ENCODE results near the gene FAM120A.

FAM120A gene

DNA sequence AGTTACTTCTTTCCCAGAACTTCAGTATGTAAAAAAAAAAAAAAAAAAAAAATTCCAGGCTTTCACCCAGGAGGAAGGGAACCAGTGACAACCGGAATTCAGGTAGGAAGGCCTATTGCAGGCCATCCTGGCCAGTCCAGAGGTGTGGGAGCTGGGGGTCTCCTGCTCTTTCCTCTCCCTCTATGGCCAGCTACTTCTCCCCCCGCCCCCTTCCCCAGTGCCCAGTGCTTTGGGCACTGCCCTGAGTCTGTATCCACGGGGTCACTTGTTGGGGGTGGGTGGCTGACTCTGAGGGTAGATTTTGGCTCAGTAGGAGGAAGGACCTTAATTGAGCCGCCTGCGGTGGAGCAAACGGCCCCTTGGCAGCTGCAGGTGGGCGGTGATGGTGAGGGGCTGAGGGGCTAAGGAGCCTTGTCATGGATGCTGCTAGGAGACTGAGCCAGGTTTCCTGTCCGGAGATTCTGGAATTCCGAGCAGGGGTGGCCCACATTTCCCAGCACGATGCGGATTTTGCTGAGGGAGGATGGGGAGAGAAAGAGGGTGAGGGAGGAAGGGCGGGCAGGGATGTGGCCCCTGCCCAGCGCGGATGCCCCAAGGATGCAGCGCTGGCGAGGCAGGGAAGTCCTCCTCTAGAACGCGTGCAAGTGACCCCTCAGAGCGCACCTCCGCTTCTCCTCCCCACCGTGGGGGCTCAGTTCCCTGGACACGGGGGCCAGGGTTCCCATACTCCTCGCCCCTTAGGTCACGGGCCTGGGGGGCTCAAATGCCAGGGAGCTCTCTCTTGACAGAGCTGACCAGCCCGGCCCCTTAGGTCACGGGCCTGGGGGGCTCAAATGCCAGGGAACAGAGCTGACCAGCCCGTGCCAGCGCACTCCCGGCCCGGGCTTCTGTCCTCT lies 123.7 kb downstream of the FAM120A start:
- peaks cover 17% of the 10 kb centered on the region for H3K27me3 ChIP-seq (ENCODE audit: control insufficient read depth, insufficient read depth, low read length, poor library complexity, severe bottlenecking)
- H3K4me3 ChIP-seq (ENCODE audit: insufficient read depth, low read depth, low read length): peak overlapping the region; percentile 64
- no peak overlapping the region for H3K27ac ChIP-seq (ENCODE audit: insufficient read depth, low read depth, low read length, poor library complexity, severe bottlenecking)
- no peaks in the 10 kb centered on the region for H3K9me3 ChIP-seq (ENCODE audit: control insufficient read depth, low read length)
- 20 to 21% methylated on average over 30 of the region's 30 CpGs for WGBS, 2 experiments
- no peaks in the 10 kb centered on the region for H3K36me3 ChIP-seq (ENCODE audit: control insufficient read depth, insufficient read depth, low read length)
- H3K4me1 ChIP-seq (ENCODE audit: control insufficient read depth, insufficient read depth, low read length): peaks cover 6% of the 10 kb centered on the region

DNA sequence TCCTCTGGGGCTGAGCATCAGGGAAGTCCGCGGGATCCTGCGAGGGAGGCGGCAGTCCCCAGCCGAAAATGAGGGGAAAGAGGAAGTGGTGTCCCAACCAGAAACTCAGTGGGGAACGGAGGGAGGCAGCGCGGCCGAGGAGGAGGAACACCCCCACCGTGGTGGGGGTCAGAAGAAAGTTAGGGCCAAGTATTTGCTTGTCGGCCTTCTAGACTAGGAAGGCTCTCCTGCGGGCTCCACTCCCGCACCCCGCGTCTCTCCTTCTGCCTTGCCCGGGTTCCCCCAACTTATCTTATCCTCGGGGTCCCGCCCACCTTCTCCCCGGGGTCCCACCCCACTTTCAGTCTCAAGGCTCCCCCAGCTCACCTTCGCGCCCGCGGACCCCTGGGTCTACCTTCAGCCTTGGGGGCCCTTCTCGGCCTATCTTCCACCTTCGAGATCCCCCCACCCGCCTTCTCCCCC lies 124.3 kb downstream of the FAM120A start:
- H3K36me3 ChIP-seq (ENCODE audit: control insufficient read depth, insufficient read depth, low read length): no peaks in the 10 kb centered on the region
- peak overlapping the region; percentile 64 for H3K4me3 ChIP-seq (ENCODE audit: insufficient read depth, low read depth, low read length)
- WGBS, 2 experiments: 0% methylated on average over 25 of the region's 26 CpGs
- peaks cover 17% of the 10 kb centered on the region for H3K27me3 ChIP-seq (ENCODE audit: control insufficient read depth, insufficient read depth, low read length, poor library complexity, severe bottlenecking)
- no peak overlapping the region for H3K27ac ChIP-seq (ENCODE audit: insufficient read depth, low read depth, low read length, poor library complexity, severe bottlenecking)
- H3K9me3 ChIP-seq (ENCODE audit: control insufficient read depth, low read length): no peaks in the 10 kb centered on the region
- H3K4me1 ChIP-seq (ENCODE audit: control insufficient read depth, insufficient read depth, low read length): peaks cover 9% of the 10 kb centered on the region

DNA sequence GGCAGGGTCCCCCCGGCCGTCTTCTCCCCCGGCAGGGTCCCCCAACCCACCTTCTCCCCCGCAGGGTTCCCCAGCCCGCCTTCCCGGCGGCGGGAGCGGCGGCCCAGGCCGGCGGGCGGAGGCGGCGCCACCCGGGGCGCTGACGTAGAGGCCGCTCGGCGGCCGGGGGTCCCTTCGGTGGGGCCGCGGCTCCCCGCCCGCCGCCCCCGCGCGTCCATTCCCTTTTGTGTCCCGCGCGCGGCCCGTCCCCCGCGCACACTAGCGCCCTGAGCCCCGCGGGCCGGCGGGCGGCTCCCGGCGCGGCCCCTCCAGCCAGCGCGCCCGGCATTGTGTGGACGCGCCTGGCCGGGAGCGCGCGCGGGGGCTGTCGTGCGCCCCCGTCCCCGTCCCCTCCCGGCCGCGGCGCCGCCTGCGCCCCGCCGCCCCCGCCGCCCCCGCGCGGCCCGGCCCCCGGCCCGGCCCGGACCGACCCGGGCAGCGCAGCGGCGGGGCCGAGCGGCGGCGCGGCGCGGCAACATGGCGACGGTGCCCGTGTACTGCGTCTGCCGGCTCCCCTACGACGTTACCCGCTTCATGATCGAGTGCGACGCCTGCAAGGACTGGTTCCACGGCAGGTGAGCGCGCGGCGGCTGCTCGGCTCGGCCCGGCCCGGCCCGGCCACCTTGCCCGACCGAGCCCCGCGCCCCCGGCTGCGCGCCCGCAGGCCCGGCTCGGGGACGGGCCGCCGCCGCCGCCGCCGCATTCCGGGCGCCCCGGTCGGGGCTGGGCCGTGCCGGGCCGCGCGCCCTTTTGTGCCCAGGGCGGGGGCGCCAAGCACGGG lies 125.0 kb downstream of the FAM120A start, which contains the start of gene PHF2:
Gene PHF2, plus strand, starts transcription at position 327 of the 820 bp plus-strand sequence. Its CDS starts 190 bp downstream, at position 517.
- peaks cover 9% of the 10 kb centered on the region for H3K4me1 ChIP-seq (ENCODE audit: control insufficient read depth, insufficient read depth, low read length)
- no peaks in the 10 kb centered on the region for H3K9me3 ChIP-seq (ENCODE audit: control insufficient read depth, low read length)
- 0% methylated on average over 137 to 138 of the region's 140 CpGs for WGBS, 2 experiments
- no peaks in the 10 kb centered on the region for H3K36me3 ChIP-seq (ENCODE audit: control insufficient read depth, insufficient read depth, low read length)
- no peak within 1 kb of the TSS for H3K27ac ChIP-seq (ENCODE audit: insufficient read depth, low read depth, low read length, poor library complexity, severe bottlenecking)
- H3K4me3 ChIP-seq (ENCODE audit: insufficient read depth, low read depth, low read length): peak within 1 kb of the TSS; percentile 64
- peaks cover 17% of the 10 kb centered on the region for H3K27me3 ChIP-seq (ENCODE audit: control insufficient read depth, insufficient read depth, low read length, poor library complexity, severe bottlenecking)

DNA sequence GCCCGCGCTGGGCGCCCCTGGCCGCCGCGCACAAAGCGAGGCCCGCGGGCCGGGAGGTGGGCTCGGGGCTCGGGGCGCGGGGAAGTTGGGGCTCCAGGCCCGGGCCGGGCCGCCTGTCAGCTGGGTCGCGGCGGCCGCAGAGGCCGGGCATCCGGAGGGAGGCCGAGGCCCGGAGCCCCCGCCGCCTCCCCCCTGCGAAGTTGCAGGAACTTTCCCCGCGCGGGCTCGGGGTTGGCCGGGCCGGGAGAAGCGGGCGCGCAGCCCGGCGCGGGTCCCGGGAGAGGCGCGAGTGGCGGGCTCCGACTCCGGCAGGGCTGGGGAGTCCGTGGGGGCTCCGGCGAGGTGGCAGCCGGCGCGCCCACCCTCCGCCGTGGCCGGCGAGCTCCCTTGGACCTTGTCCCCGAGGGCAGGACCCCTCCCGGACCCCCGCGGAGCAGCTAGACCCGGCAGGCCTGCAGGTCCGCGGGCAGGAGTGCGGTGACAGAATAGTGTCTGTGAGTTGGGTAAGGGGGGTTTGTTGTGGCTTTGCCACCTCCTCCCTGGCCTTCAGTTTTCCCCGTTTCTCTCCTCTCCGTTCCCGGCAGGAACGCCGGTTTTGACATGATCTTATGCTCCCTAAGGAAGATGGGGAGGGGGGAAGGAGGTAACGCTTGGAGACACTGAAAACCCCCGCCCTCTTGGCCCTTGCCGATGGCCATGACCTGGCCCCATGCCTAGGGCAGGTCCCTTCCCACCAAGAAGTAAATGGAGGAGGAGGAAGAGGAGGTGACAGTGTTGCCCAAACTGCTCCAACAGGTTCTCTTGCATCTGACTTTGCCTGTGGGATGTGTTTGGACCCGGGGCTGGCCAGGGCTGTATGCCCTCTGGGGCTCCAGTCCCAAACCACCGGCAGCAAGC lies 125.8 kb downstream of the FAM120A start:
- Histone ChIP-seq H3K4me1 (ENCODE audit: control insufficient read depth, insufficient read depth, low read length) (peaks cover 9% of the 10 kb centered on the region), H3K36me3 (ENCODE audit: control insufficient read depth, insufficient read depth, low read length) (no peaks in the 10 kb centered on the region), H3K27ac (ENCODE audit: insufficient read depth, low read depth, low read length, poor library complexity, severe bottlenecking) (no peak overlapping the region), H3K4me3 (ENCODE audit: insufficient read depth, low read depth, low read length) (peak overlapping the region; percentile 64), H3K27me3 (ENCODE audit: control insufficient read depth, insufficient read depth, low read length, poor library complexity, severe bottlenecking) (peaks cover 17% of the 10 kb centered on the region), H3K9me3 (ENCODE audit: control insufficient read depth, low read length) (no peaks in the 10 kb centered on the region)
- WGBS, 2 experiments: 3 to 4% methylated on average over 74 of the region's 74 CpGs

DNA sequence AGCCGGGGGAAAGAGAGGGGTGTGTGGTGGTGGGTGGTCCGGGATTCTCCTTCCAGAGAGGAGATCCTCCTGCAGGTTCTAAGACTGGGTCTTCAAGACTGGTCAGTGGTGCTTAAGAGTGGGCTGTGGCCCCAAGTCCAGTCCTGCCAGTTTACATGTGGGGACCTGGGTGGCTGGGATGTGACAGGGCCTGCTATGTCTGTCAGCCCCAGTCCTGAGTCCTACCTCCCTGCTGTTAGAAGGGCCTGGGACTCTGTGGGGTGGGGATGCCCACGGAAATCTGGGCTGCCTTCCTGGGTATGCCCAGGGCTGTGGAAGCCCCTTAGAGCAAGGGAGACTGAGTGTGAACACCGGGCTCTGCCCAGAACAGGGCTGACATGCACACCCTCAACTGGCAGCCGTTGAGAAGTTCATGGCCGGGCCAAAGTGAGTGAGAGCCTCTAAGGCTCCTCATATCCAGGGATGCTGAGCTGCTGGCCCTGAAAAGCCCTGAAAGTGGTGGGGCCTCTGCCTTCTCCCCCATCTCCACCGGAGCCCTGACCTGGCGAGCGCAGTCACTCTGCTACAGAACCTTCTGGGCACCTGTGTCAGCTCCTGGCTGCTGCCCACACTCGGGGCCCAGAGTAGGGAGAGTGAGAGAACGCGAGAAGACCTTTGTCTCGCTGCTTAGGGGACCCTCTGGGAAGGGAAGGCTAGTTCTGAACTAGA lies 126.6 kb downstream of the FAM120A start:
- 83 to 88% methylated on average over 13 of the region's 13 CpGs for WGBS, 2 experiments
- H3K4me1 ChIP-seq (ENCODE audit: control insufficient read depth, insufficient read depth, low read length): peaks cover 9% of the 10 kb centered on the region
- no peaks in the 10 kb centered on the region for H3K36me3 ChIP-seq (ENCODE audit: control insufficient read depth, insufficient read depth, low read length)
- peaks cover 17% of the 10 kb centered on the region for H3K27me3 ChIP-seq (ENCODE audit: control insufficient read depth, insufficient read depth, low read length, poor library complexity, severe bottlenecking)
- H3K9me3 ChIP-seq (ENCODE audit: control insufficient read depth, low read length): no peaks in the 10 kb centered on the region
- peak overlapping the region; percentile 64 for H3K4me3 ChIP-seq (ENCODE audit: insufficient read depth, low read depth, low read length)
- no peak overlapping the region for H3K27ac ChIP-seq (ENCODE audit: insufficient read depth, low read depth, low read length, poor library complexity, severe bottlenecking)

DNA sequence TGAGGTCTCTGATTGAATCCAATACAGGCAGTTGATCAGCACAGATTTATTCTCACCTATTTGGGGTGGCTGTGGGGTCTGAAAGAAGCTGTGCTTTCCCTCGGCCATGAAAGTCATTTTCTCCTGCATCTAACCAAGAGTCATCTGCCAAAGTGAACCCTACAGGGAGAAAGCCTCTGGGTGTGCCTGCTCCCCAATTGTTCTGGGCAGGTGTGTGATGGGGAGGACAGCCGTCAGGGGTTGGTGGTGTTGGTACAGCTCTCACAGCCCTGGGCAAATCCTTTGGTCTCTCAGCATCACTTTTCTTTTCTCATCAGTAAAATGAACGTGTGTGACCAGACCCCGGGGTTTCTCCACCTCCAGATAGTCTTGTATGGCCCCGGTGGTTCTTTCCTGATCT lies 127.4 kb downstream of the FAM120A start:
- Histone ChIP-seq H3K36me3 (ENCODE audit: control insufficient read depth, insufficient read depth, low read length) (no peaks in the 10 kb centered on the region), H3K27ac (ENCODE audit: insufficient read depth, low read depth, low read length, poor library complexity, severe bottlenecking) (no peak overlapping the region), H3K4me3 (ENCODE audit: insufficient read depth, low read depth, low read length) (no peak overlapping the region), H3K27me3 (ENCODE audit: control insufficient read depth, insufficient read depth, low read length, poor library complexity, severe bottlenecking) (peaks cover 17% of the 10 kb centered on the region), H3K4me1 (ENCODE audit: control insufficient read depth, insufficient read depth, low read length) (peaks cover 9% of the 10 kb centered on the region), H3K9me3 (ENCODE audit: control insufficient read depth, low read length) (no peaks in the 10 kb centered on the region)
- WGBS, 2 experiments: 88 to 90% methylated on average over 5 of the region's 5 CpGs

DNA sequence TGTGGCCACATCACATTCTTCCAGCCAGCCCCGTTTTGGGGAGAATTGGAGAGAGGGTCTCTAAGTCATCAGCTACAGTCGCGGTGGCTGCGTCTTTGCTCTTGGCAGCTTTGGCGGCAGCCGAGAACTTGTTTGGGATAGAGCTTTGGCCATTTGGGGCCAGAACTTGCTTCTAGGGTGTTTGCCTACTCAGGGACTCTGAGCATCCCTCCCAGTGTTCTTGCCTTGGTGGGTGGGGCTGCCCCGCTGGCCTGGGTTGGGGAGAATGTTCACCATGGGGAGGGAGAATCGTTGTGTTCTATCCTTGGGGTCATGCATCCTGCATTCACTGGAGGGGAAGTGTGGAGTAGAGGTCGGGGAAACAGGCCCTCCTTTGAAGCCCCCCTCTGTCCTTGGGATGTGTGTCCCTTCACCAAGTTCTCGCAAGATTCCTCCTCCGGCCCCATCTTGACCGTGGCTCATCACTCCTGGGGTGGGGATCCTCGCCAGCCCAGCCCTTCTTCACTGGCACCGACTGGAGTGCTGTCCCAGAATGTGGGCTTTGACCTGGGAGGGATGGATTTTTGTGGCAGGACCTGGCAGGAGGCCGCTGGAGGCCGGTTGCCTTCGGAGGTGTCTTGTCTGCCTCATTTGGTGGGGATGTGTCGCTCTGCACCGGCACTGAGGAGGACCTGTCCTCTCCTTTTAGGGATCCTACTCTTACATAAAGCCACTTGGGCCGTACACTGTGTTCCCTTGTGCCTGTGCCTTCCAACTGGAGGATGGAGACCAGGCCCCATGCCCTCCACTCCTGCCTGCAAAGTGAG lies 128.4 kb downstream of the FAM120A start:
- H3K4me3 ChIP-seq (ENCODE audit: insufficient read depth, low read depth, low read length): no peak overlapping the region
- H3K27me3 ChIP-seq (ENCODE audit: control insufficient read depth, insufficient read depth, low read length, poor library complexity, severe bottlenecking): peaks cover 15% of the 10 kb centered on the region
- no peak overlapping the region for H3K27ac ChIP-seq (ENCODE audit: insufficient read depth, low read depth, low read length, poor library complexity, severe bottlenecking)
- no peaks in the 10 kb centered on the region for H3K36me3 ChIP-seq (ENCODE audit: control insufficient read depth, insufficient read depth, low read length)
- 90 to 91% methylated on average over 20 of the region's 20 CpGs for WGBS, 2 experiments
- peaks cover 9% of the 10 kb centered on the region for H3K4me1 ChIP-seq (ENCODE audit: control insufficient read depth, insufficient read depth, low read length)
- no peaks in the 10 kb centered on the region for H3K9me3 ChIP-seq (ENCODE audit: control insufficient read depth, low read length)

DNA sequence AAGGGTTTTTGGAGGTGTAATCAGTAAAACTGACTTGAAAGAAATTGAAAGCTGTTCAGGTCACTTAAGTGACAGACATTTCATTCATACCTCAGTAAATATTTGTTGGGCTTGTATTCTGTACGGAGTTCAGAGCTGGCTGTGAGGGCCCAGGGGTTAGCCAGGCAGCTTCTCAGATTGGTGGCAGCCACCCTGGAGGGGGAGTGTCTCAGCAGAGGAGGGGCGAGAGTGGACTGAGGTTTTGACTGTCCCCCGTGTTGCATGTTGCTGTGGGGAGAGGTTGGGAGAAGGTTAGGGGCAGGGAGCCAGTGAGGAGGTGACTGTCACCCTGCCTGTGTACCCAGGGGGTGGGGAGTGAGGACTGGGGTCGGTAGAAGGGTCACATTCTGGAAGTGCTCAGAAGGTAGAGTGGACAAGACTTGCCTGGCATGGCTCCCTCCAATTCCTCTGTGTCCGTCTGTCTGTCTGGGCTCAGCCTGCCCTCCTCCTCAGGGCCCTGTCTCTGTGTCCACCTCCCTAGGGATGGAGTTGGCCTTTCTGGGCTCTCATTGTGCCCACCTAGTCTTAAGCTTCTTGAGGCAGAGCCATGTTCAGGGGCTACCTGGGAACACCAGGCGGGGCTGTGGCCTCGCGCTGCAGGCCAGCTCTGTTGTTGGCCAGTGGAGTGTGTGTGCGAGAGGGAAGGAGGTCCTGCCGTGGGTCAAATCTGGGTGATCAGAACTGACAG lies 129.3 kb downstream of the FAM120A start:
- peaks cover 9% of the 10 kb centered on the region for H3K4me1 ChIP-seq (ENCODE audit: control insufficient read depth, insufficient read depth, low read length)
- H3K27ac ChIP-seq (ENCODE audit: insufficient read depth, low read depth, low read length, poor library complexity, severe bottlenecking): no peak overlapping the region
- no peaks in the 10 kb centered on the region for H3K9me3 ChIP-seq (ENCODE audit: control insufficient read depth, low read length)
- peaks cover 8% of the 10 kb centered on the region for H3K27me3 ChIP-seq (ENCODE audit: control insufficient read depth, insufficient read depth, low read length, poor library complexity, severe bottlenecking)
- no peaks in the 10 kb centered on the region for H3K36me3 ChIP-seq (ENCODE audit: control insufficient read depth, insufficient read depth, low read length)
- no peak overlapping the region for H3K4me3 ChIP-seq (ENCODE audit: insufficient read depth, low read depth, low read length)
- 83 to 86% methylated on average over 10 of the region's 10 CpGs for WGBS, 2 experiments

Data from ectodermal cell (in vitro differentiated cells).